Measurements from ENCODE around the gene PHACTR1. TPM values are rescaled to one million over a fixed set of nuclear protein-coding genes. Genes with fewer than 3 reads are reported as not detected.

Gene PHACTR1
- polyA plus RNA-seq, 3 donors = 6.1 to 26.9 (median 7.6) TPM

- H2AFZ ChIP-seq (ENCODE audit: insufficient read depth, low read depth, low read length, poor library complexity, severe bottlenecking) = no peak overlapping the region
- H3K27me3 ChIP-seq (ENCODE audit: control insufficient read depth in 2 of 2, insufficient read depth in 2 of 2, low read length in 2 of 2) = no peaks in the 10 kb centered on the region
- H3K36me3 Mint-ChIP-seq = no peaks in the 10 kb centered on the region
- H3K4me1 Mint-ChIP-seq = no peaks in the 10 kb centered on the region
- H3K4me3 Mint-ChIP-seq = no peak overlapping the region
- H3K9ac ChIP-seq (ENCODE audit: insufficient read depth, low read length, poor library complexity, severe bottlenecking) = no peak overlapping the region
- WGBS (ENCODE audit: insufficient coverage) = no CpG with 5 or more reads among the region's 6 CpGs
- H3K4me3 ChIP-seq (replicated peaks in 1 of 3; ENCODE audit: low read depth in 2 of 3, low read length in 3 of 3) = no peak overlapping the region
- H3K4me1 ChIP-seq (ENCODE audit: control insufficient read depth in 1 of 2, insufficient read depth in 2 of 2, low read length in 2 of 2) = no peaks in the 10 kb centered on the region
- no peak overlapping the region for H3K27ac ChIP-seq (ENCODE audit: low read depth in 1 of 2, low read length in 2 of 2)
- H3K36me3 ChIP-seq (replicated peaks in 1 of 2; ENCODE audit: control insufficient read depth in 1 of 2, insufficient read depth in 2 of 2, low read length in 2 of 2) = no peaks in the 10 kb centered on the region
- peaks cover 6 to 8% (median 7%) of the 10 kb centered on the region in 7 donors for H3K9me3 Mint-ChIP-seq
- no peak overlapping the region for H3K27ac Mint-ChIP-seq
- TF ChIP-seq CTCF (IDR thresholded peaks at IDR 0.05) = no peak
- H3K27me3 Mint-ChIP-seq (ENCODE audit: low read depth in 3 of 3) = peaks cover 0 to 5% (median 2%) of the 10 kb centered on the region in 3 donors
- no peaks in the 10 kb centered on the region for H4K20me1 ChIP-seq (ENCODE audit: insufficient read depth, low read length)
- no peak for DNase-seq
- H3K4me2 ChIP-seq (replicated peaks; ENCODE audit: extremely low read depth, low read length, poor library complexity, severe bottlenecking) = no peak overlapping the region
- intact Hi-C loops (cut with micrococcal nuclease) = no loop called here
- peaks cover 5 to 8% of the 10 kb centered on the region in 2 donors for H3K9me3 ChIP-seq (replicated peaks in 1 of 2; ENCODE audit: control insufficient read depth in 1 of 2, insufficient read depth in 1 of 2, low read length in 2 of 2)
- H3K79me2 ChIP-seq (ENCODE audit: insufficient read depth, low read length) = no peaks in the 10 kb centered on the region
These were observed 17.3 kb downstream of the PHACTR1 start for GRCh38 chr6:12733876-12734275.

- peaks cover 2 to 4% (median 2%) of the 10 kb centered on the region in 3 donors for H3K27me3 Mint-ChIP-seq (ENCODE audit: low read depth in 3 of 3)
- Histone ChIP-seq H3K36me3 (replicated peaks in 1 of 2; ENCODE audit: control insufficient read depth in 1 of 2, insufficient read depth in 2 of 2, low read length in 2 of 2) (no peaks in the 10 kb centered on the region), H3K4me3 (replicated peaks in 1 of 3; ENCODE audit: low read depth in 2 of 3, low read length in 3 of 3) (no peak overlapping the region), H3K9ac (ENCODE audit: insufficient read depth, low read length, poor library complexity, severe bottlenecking) (no peak overlapping the region), H3K27me3 (ENCODE audit: control insufficient read depth in 2 of 2, insufficient read depth in 2 of 2, low read length in 2 of 2) (no peaks in the 10 kb centered on the region), H2AFZ (ENCODE audit: insufficient read depth, low read depth, low read length, poor library complexity, severe bottlenecking) (no peak overlapping the region), H3K27ac (ENCODE audit: low read depth in 1 of 2, low read length in 2 of 2) (no peak overlapping the region), H3K4me1 (ENCODE audit: control insufficient read depth in 1 of 2, insufficient read depth in 2 of 2, low read length in 2 of 2) (no peaks in the 10 kb centered on the region), H4K20me1 (ENCODE audit: insufficient read depth, low read length) (no peaks in the 10 kb centered on the region), H3K4me2 (replicated peaks; ENCODE audit: extremely low read depth, low read length, poor library complexity, severe bottlenecking) (no peak overlapping the region), H3K79me2 (ENCODE audit: insufficient read depth, low read length) (no peaks in the 10 kb centered on the region), H3K9me3 (replicated peaks in 1 of 2; ENCODE audit: control insufficient read depth in 1 of 2, insufficient read depth in 1 of 2, low read length in 2 of 2) (peaks cover 5 to 8% of the 10 kb centered on the region in 2 donors)
- peaks cover 6 to 8% (median 7%) of the 10 kb centered on the region in 7 donors for H3K9me3 Mint-ChIP-seq
- intact Hi-C loops (cut with micrococcal nuclease) = no loop called here
- H3K27ac Mint-ChIP-seq = no peak overlapping the region
- H3K4me3 Mint-ChIP-seq = no peak overlapping the region
- DNase-seq = no peak
- no peaks in the 10 kb centered on the region for H3K36me3 Mint-ChIP-seq
- H3K4me1 Mint-ChIP-seq = no peaks in the 10 kb centered on the region
- TF ChIP-seq CTCF (IDR thresholded peaks at IDR 0.05) = no peak
- no CpG with 5 or more reads among the region's 1 CpG for WGBS (ENCODE audit: insufficient coverage)
These were observed 19.2 kb downstream of the PHACTR1 start for GRCh38 chr6:12735786-12736185.

All from CD14-positive monocyte (primary cell).